Measurements from ENCODE around the gene PCSK2. TPM values are rescaled to one million over a fixed set of nuclear protein-coding genes. Genes with fewer than 3 reads are reported as not detected.

PCSK2 gene
- total RNA-seq, 1 donor from 2014 or later = 46.4 TPM

- Mint-ChIP-seq H3K27ac (no peak overlapping the region), H3K4me1 (ENCODE audit: unreplicated experiment) (no peaks in the 10 kb centered on the region), H3K36me3 (no peaks in the 10 kb centered on the region), H3K27me3 (no peaks in the 10 kb centered on the region), H3K4me3 (no peak overlapping the region), H3K9me3 (no peaks in the 10 kb centered on the region)
- TF ChIP-seq CTCF (conservative IDR thresholded peaks at IDR 0.05) = no peak
- DNase-seq (ENCODE audit: extremely low spot score, unreplicated experiment) = no peak
Measured at GRCh38 chr20:17380801-17381200, 154.0 kb downstream of the PCSK2 start.

- Mint-ChIP-seq H3K27me3 (no peaks in the 10 kb centered on the region), H3K9me3 (no peaks in the 10 kb centered on the region), H3K4me1 (ENCODE audit: unreplicated experiment) (no peaks in the 10 kb centered on the region), H3K27ac (no peak overlapping the region), H3K4me3 (no peak overlapping the region), H3K36me3 (no peaks in the 10 kb centered on the region)
- no peak for DNase-seq (ENCODE audit: extremely low spot score, unreplicated experiment)
- no peak for TF ChIP-seq CTCF (conservative IDR thresholded peaks at IDR 0.05)
Measured at GRCh38 chr20:17381724-17382123, 154.9 kb downstream of the PCSK2 start.

- no peak for DNase-seq (ENCODE audit: extremely low spot score, unreplicated experiment)
- H3K36me3 Mint-ChIP-seq = no peaks in the 10 kb centered on the region
- H3K27me3 Mint-ChIP-seq = peaks cover 5% of the 10 kb centered on the region
- no peaks in the 10 kb centered on the region for H3K9me3 Mint-ChIP-seq
- no peak overlapping the region for H3K4me3 Mint-ChIP-seq
- no peak for TF ChIP-seq CTCF (conservative IDR thresholded peaks at IDR 0.05)
- H3K27ac Mint-ChIP-seq = no peak overlapping the region
- H3K4me1 Mint-ChIP-seq (ENCODE audit: unreplicated experiment) = no peaks in the 10 kb centered on the region
Measured at GRCh38 chr20:17385798-17386197, 159.0 kb downstream of the PCSK2 start.

- Mint-ChIP-seq H3K27me3 (peaks cover 8% of the 10 kb centered on the region), H3K9me3 (no peaks in the 10 kb centered on the region), H3K27ac (no peak overlapping the region), H3K4me1 (ENCODE audit: unreplicated experiment) (no peaks in the 10 kb centered on the region), H3K4me3 (no peak overlapping the region), H3K36me3 (no peaks in the 10 kb centered on the region)
- no peak for TF ChIP-seq CTCF (conservative IDR thresholded peaks at IDR 0.05)
- no peak for DNase-seq (ENCODE audit: extremely low spot score, unreplicated experiment)
Measured at GRCh38 chr20:17390655-17391054, 163.8 kb downstream of the PCSK2 start.

GRCh38 chr20:17391127-17391771, 164.4 kb downstream of the PCSK2 start:
- no peaks in the 10 kb centered on the region for H3K4me1 Mint-ChIP-seq (ENCODE audit: unreplicated experiment)

More at GRCh38 chr20:17391127-17391771, 164.4 kb downstream of the PCSK2 start:
- no peak overlapping the region for H3K27ac Mint-ChIP-seq
- H3K27me3 Mint-ChIP-seq = peaks cover 8% of the 10 kb centered on the region
- no peaks in the 10 kb centered on the region for H3K36me3 Mint-ChIP-seq
- no peaks in the 10 kb centered on the region for H3K9me3 Mint-ChIP-seq
- no peak for DNase-seq (ENCODE audit: extremely low spot score, unreplicated experiment)
- TF ChIP-seq CTCF (conservative IDR thresholded peaks at IDR 0.05) = no peak
- H3K4me3 Mint-ChIP-seq = no peak overlapping the region
